Mammary epithelial cell (primary cell): ENCODE measurements around the gene TRIO.

Source experiments
- CTCF ChIP-seq, 2 donors: IDR thresholded peaks in 1 of 2; conservative IDR thresholded peaks in 1 of 2; 2 replicates each; pipeline ENCODE4 v1.5.1; 2011 to 2012; ENCODE audit warnings: inconsistent platforms in 2 of 2, low read length in 2 of 2, mild to moderate bottlenecking in 2 of 2, control low read depth in 1 of 2, low read depth in 1 of 2; ENCODE audit not compliant: insufficient read depth in 1 of 2; ENCODE audit errors: extremely low read depth in 1 of 2
- EZH2 ChIP-seq: IDR thresholded peaks from 2 replicates; pipeline ENCODE4 v1.6.1; 2012; ENCODE audit warnings: low read length, inconsistent platforms, borderline replicate concordance

- TF ChIP-seq CTCF (conservative IDR thresholded peaks at IDR 0.05 in 1 of 2, IDR thresholded peaks at IDR 0.05 in 1 of 2; ENCODE audit: extremely low read depth in 1 of 2, insufficient read depth in 1 of 2, low read depth in 1 of 2, low read length in 2 of 2) (no peak), EZH2 (no peak)
Observed at GRCh38 chr5:14112998-14113652, 30.0 kb upstream of the TRIO start.
